GM19463 (cell line): ENCODE data around the gene CDKN3.

Source experiments
- ATAC-seq: cut with Tn5 transposase; IDR thresholded peaks from one replicate; pipeline ENCODE4 v1.9.1; 2021; ENCODE audit warnings: mild to moderate bottlenecking, moderate library complexity; ENCODE audit not compliant: unreplicated experiment

The CDKN3 gene

GRCh38 chr14:54396493-54397335, at the start of gene CDKN3:
CDKN3 (plus strand) TSS chr14:54397007; CDS start chr14:54397069, 62 bp downstream.
- peak; percentile 96 for ATAC-seq

GRCh38 chr14:54347044-54347443, 49.8 kb upstream of the CDKN3 start:
- no peak for ATAC-seq

- ATAC-seq: no peak
These were observed 48.7 kb upstream of the CDKN3 start for GRCh38 chr14:54348001-54348611.

GRCh38 chr14:54348923-54349620, 47.7 kb upstream of the CDKN3 start:
- no peak for ATAC-seq

- no peak for ATAC-seq
These were observed 47.1 kb upstream of the CDKN3 start for GRCh38 chr14:54349713-54350112.

GRCh38 chr14:54350203-54350602, 46.6 kb upstream of the CDKN3 start:
- no peak for ATAC-seq

- ATAC-seq: no peak
These were observed 43.5 kb upstream of the CDKN3 start for GRCh38 chr14:54353266-54353665.

GRCh38 chr14:54353694-54354093, 43.1 kb upstream of the CDKN3 start:
- no peak for ATAC-seq

- ATAC-seq: no peak
These were observed 42.7 kb upstream of the CDKN3 start for GRCh38 chr14:54354096-54354495.

GRCh38 chr14:54354968-54355641, 41.7 kb upstream of the CDKN3 start:
- ATAC-seq: no peak

GRCh38 chr14:54355698-54356097, 41.1 kb upstream of the CDKN3 start:
- no peak for ATAC-seq

- ATAC-seq: no peak
These were observed 40.6 kb upstream of the CDKN3 start for GRCh38 chr14:54356172-54356571.

GRCh38 chr14:54360667-54361066, 36.1 kb upstream of the CDKN3 start:
- no peak for ATAC-seq

GRCh38 chr14:54362089-54362504, 34.7 kb upstream of the CDKN3 start:
- ATAC-seq: no peak

- ATAC-seq: no peak
These were observed 33.9 kb upstream of the CDKN3 start for GRCh38 chr14:54362759-54363437.

GRCh38 chr14:54364555-54365415, 32.0 kb upstream of the CDKN3 start:
- no peak for ATAC-seq

- ATAC-seq: peak; percentile 76
These were observed 29.8 kb upstream of the CDKN3 start for GRCh38 chr14:54366736-54367735.

- ATAC-seq: no peak
These were observed 28.5 kb upstream of the CDKN3 start for GRCh38 chr14:54368291-54368690.
